Fibroblast of skin of right quadriceps (primary cell): ENCODE measurements around the gene CIDEA.

ENCODE experiments used
- DNase-seq: peaks from one replicate; pipeline ENCODE4 v3.0.0-alpha.2; 2013

CIDEA gene

GRCh38 chr18:12324991-12325725, 71.0 kb downstream of the CIDEA start:
- DNase-seq = no peak

- no peak for DNase-seq
These were observed 71.6 kb downstream of the CIDEA start for GRCh38 chr18:12325726-12326245.

GRCh38 chr18:12326711-12327460, 72.7 kb downstream of the CIDEA start:
- DNase-seq = no peak
